Stomach smooth muscle (tissue), 2 donors: ENCODE data around the gene NAXD.
"Not testable (repeated sequence)": the region's sequence is repeated elsewhere in the genome, so short reads cannot be mapped to it uniquely, and the experiment has no call there.

Source experiments
- H3K27ac ChIP-seq: one replicate; pipeline ENCODE4 v1.7.0; 2013; ENCODE audit warnings: mild to moderate bottlenecking, low read length, inconsistent platforms
- H3K27me3 ChIP-seq, 2 donors: one replicate each; pipeline ENCODE4 v1.7.0; 2013; ENCODE audit warnings: low read length in 2 of 2; ENCODE audit not compliant: insufficient read depth in 2 of 2, control insufficient read depth in 1 of 2
- H3K36me3 ChIP-seq, 2 donors: one replicate each; pipeline ENCODE4 v1.7.0; 2013; ENCODE audit warnings: low read length in 2 of 2; ENCODE audit not compliant: control insufficient read depth in 2 of 2, insufficient read depth in 2 of 2
- H3K4me1 ChIP-seq: one replicate; pipeline ENCODE4 v1.7.0; 2013; ENCODE audit warnings: low read length; ENCODE audit not compliant: control insufficient read depth, insufficient read depth
- H3K4me3 ChIP-seq, 2 donors: one replicate each; pipeline ENCODE4 v1.7.0; 2013; ENCODE audit warnings: low read length in 2 of 2
- H3K9ac ChIP-seq, 2 donors: one replicate each; pipeline ENCODE4 v1.7.0; 2013; ENCODE audit warnings: low read length in 2 of 2, mild to moderate bottlenecking in 1 of 2
- H3K9me3 ChIP-seq, 2 donors: one replicate each; pipeline ENCODE4 v1.7.0; 2013; ENCODE audit warnings: low read length in 2 of 2; ENCODE audit not compliant: control insufficient read depth in 2 of 2
- donor health status: healthy.
- donor health status: Pancreatic carcinoma.

Gene NAXD

GRCh38 chr13:110597041-110597689, 18.2 kb upstream of the NAXD start:
- Histone ChIP-seq H3K36me3 (no peaks in the 10 kb centered on the region), H3K9ac (no peak overlapping the region), H3K4me1 (peaks cover 2% of the 10 kb centered on the region), H3K27me3 (no peaks in the 10 kb centered on the region), H3K27ac (no peak overlapping the region), H3K9me3 (no peaks in the 10 kb centered on the region), H3K4me3 (no peak overlapping the region)

GRCh38 chr13:110600261-110600819, 15.0 kb upstream of the NAXD start:
- Histone ChIP-seq H3K9me3 (no peaks in the 10 kb centered on the region), H3K27ac (no peak overlapping the region), H3K9ac (no peak overlapping the region), H3K4me3 (no peak overlapping the region), H3K4me1 (peaks cover 5% of the 10 kb centered on the region), H3K27me3 (no peaks in the 10 kb centered on the region), H3K36me3 (no peaks in the 10 kb centered on the region)

- H3K36me3 ChIP-seq = no peaks in the 10 kb centered on the region
- H3K27me3 ChIP-seq = no peaks in the 10 kb centered on the region
- no peak overlapping the region for H3K4me3 ChIP-seq
- no peak overlapping the region for H3K27ac ChIP-seq
- H3K9me3 ChIP-seq = no peaks in the 10 kb centered on the region
- H3K4me1 ChIP-seq = peaks cover 5% of the 10 kb centered on the region
- H3K9ac ChIP-seq = no peak overlapping the region
Measured at GRCh38 chr13:110600980-110601379, 14.4 kb upstream of the NAXD start.

GRCh38 chr13:110605132-110605531, 10.2 kb upstream of the NAXD start:
- Histone ChIP-seq H3K36me3 (no peaks in the 10 kb centered on the region), H3K27ac (no peak overlapping the region), H3K4me1 (peaks cover 5% of the 10 kb centered on the region), H3K4me3 (no peak overlapping the region), H3K9ac (no peak overlapping the region), H3K9me3 (no peaks in the 10 kb centered on the region), H3K27me3 (no peaks in the 10 kb centered on the region)

- not testable (repeated sequence) for H3K27me3 ChIP-seq, H3K27ac ChIP-seq, H3K9me3 ChIP-seq, H3K4me1 ChIP-seq, H3K36me3 ChIP-seq, H3K9ac ChIP-seq, H3K4me3 ChIP-seq
Measured at GRCh38 chr13:110606281-110606680, 9.1 kb upstream of the NAXD start.

GRCh38 chr13:110607675-110608224, 7.6 kb upstream of the NAXD start:
- no peaks in the 10 kb centered on the region for H3K27me3 ChIP-seq
- H3K36me3 ChIP-seq = no peaks in the 10 kb centered on the region
- no peak overlapping the region for H3K27ac ChIP-seq
- H3K4me1 ChIP-seq = no peaks in the 10 kb centered on the region
- H3K9ac ChIP-seq = no peak overlapping the region
- H3K9me3 ChIP-seq = no peaks in the 10 kb centered on the region
- no peak overlapping the region for H3K4me3 ChIP-seq

GRCh38 chr13:110610955-110611595, 4.3 kb upstream of the NAXD start:
- H3K4me1 ChIP-seq = peaks cover 7% of the 10 kb centered on the region
- no peaks in the 10 kb centered on the region for H3K27me3 ChIP-seq
- no peaks in the 10 kb centered on the region for H3K9me3 ChIP-seq
- no peak overlapping the region for H3K27ac ChIP-seq
- H3K4me3 ChIP-seq = no peak overlapping the region
- H3K9ac ChIP-seq = no peak overlapping the region
- H3K36me3 ChIP-seq = no peaks in the 10 kb centered on the region

- H3K4me3 ChIP-seq = peak overlapping the region; percentile 78 to 89
Measured at GRCh38 chr13:110615005-110615321, 382 bp upstream of the NAXD start.

GRCh38 chr13:110616103-110617101, 1.1 kb downstream of the NAXD start:
- Histone ChIP-seq H3K36me3 (no peaks in the 10 kb centered on the region), H3K9ac (peak overlapping the region; percentile 87 to 90), H3K4me1 (peaks cover 41% of the 10 kb centered on the region), H3K27ac (peak overlapping the region; percentile 90), H3K9me3 (no peaks in the 10 kb centered on the region), H3K27me3 (no peaks in the 10 kb centered on the region), H3K4me3 (peak overlapping the region; percentile 78 to 89)

More at GRCh38 chr13:110615005-110615321, 382 bp upstream of the NAXD start:
- peak overlapping the region; percentile 87 to 90 for H3K9ac ChIP-seq
- H3K27ac ChIP-seq = peak overlapping the region; percentile 90
- peaks cover 39% of the 10 kb centered on the region for H3K4me1 ChIP-seq
- no peaks in the 10 kb centered on the region for H3K36me3 ChIP-seq
- no peaks in the 10 kb centered on the region for H3K9me3 ChIP-seq
- no peaks in the 10 kb centered on the region for H3K27me3 ChIP-seq

GRCh38 chr13:110617321-110618072, 2.2 kb downstream of the NAXD start:
- H3K4me3 ChIP-seq = peak overlapping the region; percentile 60 to 89
- peaks cover 41% of the 10 kb centered on the region for H3K4me1 ChIP-seq
- no peaks in the 10 kb centered on the region for H3K27me3 ChIP-seq
- H3K36me3 ChIP-seq = peaks cover 0 to 3% of the 10 kb centered on the region in 2 donors
- no peaks in the 10 kb centered on the region for H3K9me3 ChIP-seq
- peak overlapping the region; percentile 90 for H3K27ac ChIP-seq
- H3K9ac ChIP-seq = peak overlapping the region; percentile 87 to 90
